Measurements from ENCODE around the gene MOB3A. TPM values are rescaled to one million over a fixed set of nuclear protein-coding genes. Genes with fewer than 3 reads are reported as not detected.

MOB3A gene
- total RNA-seq, 1 donor from 2014 or later, result 161 TPM

DNA sequence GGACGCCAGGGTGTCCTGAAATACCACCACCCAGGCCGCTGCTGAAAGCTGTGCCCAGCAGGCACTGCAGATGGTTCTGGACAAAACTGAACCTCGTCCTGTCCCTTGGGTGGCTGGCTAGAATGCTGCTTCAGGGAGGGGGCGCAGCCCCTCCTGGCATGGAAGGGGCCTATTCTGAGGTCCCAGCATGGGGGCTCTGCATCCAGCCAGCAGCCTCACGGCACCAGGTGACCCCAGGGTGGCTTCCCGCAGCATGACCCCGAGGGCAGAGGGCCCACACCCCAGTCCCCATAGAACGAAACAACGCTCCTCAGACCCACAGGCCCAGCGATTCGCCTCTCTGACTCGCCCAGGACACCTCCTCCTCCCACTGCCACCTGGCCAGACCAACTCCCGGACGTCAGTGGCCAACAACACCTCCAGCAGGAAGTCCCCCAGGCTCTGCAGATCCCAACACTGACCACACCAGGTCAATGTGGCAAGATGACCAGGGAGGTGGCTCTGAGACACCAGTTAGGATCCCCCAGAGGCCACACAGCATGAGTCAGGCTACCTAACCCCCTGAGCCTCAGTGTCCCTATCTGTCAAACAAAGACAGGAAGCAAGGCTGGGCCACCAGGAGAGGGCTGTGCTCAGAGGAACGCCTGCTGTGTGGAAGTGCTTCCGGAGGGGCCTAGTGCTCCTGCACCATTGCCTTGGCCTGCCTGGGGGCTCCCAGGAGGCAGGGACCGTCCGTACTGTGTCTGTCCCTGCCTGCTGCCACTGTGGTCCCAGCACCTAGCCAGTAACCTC lies 51.2 kb downstream of the MOB3A start:
- Mint-ChIP-seq H3K27ac (peak overlapping the region; percentile 55), H3K36me3 (ENCODE audit: low read depth) (peaks cover 7% of the 10 kb centered on the region), H3K9me3 (no peaks in the 10 kb centered on the region), H3K27me3 (ENCODE audit: insufficient read depth) (no peaks in the 10 kb centered on the region), H3K4me1 (ENCODE audit: low read depth) (peaks cover 10% of the 10 kb centered on the region), H3K4me3 (no peak overlapping the region)
- intact Hi-C loops (cut with micrococcal nuclease), result loop anchor here (5.0 kb wide), 1 partner anchor 107 kb away; the partner anchor contains the start of gene AP3D1
- DNase-seq (ENCODE audit: low spot score), result no peak

DNA sequence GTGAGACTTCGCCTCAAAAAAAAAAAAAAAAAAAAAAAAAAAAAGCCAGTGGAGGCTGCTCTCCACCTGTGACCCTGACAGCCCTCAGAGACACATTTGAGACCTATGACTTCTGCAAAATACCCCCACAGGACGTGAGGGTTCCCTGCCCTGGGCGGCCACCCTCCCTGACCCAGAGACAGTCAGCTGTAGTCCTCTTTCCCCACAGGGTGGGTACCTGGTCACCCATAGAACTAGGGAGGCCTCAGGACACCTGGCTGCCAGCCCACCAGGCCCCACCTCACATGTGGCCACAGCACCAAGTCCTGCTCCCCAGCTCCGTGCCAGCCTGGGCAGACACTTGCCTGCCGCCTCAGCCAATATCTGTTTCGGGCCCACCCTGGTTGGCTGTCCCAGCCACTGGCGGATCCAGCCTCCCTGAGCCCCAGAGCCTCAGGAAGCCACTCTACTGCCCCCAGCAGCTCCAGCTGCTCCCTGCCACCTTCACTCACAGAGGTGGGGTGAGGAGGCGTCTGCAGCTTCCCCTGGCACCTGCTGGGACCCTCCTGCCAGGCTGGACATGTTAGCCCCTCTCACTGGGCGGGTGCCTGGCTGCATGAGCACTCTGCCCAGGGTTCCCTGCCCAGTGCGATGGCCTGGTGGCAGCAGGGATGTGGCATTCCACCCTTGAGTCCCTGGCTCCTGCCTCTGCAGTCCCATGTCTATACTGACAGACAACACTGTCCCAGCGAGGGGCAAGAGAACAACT lies 52.0 kb downstream of the MOB3A start:
- no peak overlapping the region for H3K4me3 Mint-ChIP-seq
- H3K27ac Mint-ChIP-seq, result no peak overlapping the region
- H3K4me1 Mint-ChIP-seq (ENCODE audit: low read depth), result peaks cover 8% of the 10 kb centered on the region
- H3K27me3 Mint-ChIP-seq (ENCODE audit: insufficient read depth), result no peaks in the 10 kb centered on the region
- H3K36me3 Mint-ChIP-seq (ENCODE audit: low read depth), result peaks cover 10% of the 10 kb centered on the region
- no peaks in the 10 kb centered on the region for H3K9me3 Mint-ChIP-seq
- intact Hi-C loops (cut with micrococcal nuclease), result loop anchor here (5.0 kb wide), 1 partner anchor 108 kb away; the partner anchor contains the start of gene AP3D1
- DNase-seq (ENCODE audit: low spot score), result no peak

DNA sequence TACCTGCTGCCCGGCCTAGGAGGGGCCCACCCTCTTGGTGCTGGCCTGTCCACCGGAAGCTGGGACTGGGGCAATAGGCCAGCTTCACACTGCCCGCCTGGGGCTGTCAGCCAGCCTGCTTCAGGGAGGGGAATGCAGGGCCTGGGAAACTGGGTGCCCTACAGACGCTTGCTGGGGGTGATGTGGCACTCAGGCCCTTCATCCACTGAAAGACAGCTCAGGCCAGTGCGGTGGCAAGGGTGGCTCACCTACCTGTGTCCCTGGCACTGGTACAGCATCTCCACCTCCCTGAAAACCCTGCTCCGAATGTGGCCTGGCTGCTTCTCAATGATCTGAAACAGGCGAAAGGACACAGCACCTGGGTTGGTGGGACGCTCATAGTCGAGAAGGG lies 52.9 kb downstream of the MOB3A start:
- no peaks in the 10 kb centered on the region for H3K9me3 Mint-ChIP-seq
- peak overlapping the region; percentile 89 for H3K27ac Mint-ChIP-seq
- intact Hi-C loops (cut with micrococcal nuclease), result loop anchor here (5.0 kb wide), 1 partner anchor 109 kb away; the partner anchor contains the start of gene AP3D1
- DNase-seq (ENCODE audit: low spot score), result no peak
- peaks cover 10% of the 10 kb centered on the region for H3K36me3 Mint-ChIP-seq (ENCODE audit: low read depth)
- H3K4me3 Mint-ChIP-seq, result peak overlapping the region; percentile 78
- peaks cover 4% of the 10 kb centered on the region for H3K4me1 Mint-ChIP-seq (ENCODE audit: low read depth)
- H3K27me3 Mint-ChIP-seq (ENCODE audit: insufficient read depth), result no peaks in the 10 kb centered on the region

DNA sequence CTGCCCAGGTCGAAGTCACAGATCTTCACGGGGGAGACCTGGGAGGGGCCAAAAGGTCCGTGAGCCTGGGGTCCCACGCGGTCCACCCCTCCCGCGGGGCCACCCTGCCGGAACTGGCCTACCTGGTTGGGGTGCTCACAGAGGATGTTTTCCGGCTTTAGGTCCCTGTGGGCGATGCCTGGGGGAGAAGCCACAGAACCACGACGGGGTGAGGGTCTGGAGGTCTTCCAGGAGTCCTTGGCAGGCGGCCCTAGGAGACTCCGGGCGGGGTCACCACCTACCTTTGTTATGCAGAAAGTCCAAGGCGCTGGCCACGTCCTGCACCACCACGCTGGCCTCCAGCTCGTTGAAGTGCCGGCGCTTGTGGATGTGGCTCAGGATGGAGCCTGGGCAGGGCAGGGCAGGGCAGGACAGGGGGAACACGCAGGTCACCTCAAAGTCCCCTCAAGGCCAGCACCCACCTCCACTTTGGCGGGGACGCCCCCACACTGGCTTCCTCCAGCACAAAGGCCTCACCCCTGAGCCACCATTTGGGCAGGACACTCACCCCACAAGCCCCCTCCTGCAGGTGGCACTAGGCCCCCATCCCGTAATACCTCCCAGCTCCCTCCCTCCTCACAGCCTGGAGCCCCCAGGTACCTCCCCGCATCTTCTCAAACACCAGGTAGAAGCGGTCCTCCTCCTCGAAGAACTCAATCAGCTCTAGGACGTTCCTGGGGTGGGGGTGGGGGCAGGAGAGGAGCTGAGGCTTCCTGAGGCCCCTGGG lies 53.5 kb downstream of the MOB3A start:
- intact Hi-C loops (cut with micrococcal nuclease), result loop anchor here (1.0 to 5.0 kb wide), 6 partner anchors 9 to 110 kb away; partner anchors contain the start of genes AP3D1, IZUMO4, MKNK2 and MOB3A
- peaks cover 4% of the 10 kb centered on the region for H3K4me1 Mint-ChIP-seq (ENCODE audit: low read depth)
- DNase-seq (ENCODE audit: low spot score), result no peak
- peak overlapping the region; percentile 78 for H3K4me3 Mint-ChIP-seq
- peaks cover 13% of the 10 kb centered on the region for H3K36me3 Mint-ChIP-seq (ENCODE audit: low read depth)
- H3K27me3 Mint-ChIP-seq (ENCODE audit: insufficient read depth), result no peaks in the 10 kb centered on the region
- no peaks in the 10 kb centered on the region for H3K9me3 Mint-ChIP-seq
- peak overlapping the region; percentile 85 for H3K27ac Mint-ChIP-seq

DNA sequence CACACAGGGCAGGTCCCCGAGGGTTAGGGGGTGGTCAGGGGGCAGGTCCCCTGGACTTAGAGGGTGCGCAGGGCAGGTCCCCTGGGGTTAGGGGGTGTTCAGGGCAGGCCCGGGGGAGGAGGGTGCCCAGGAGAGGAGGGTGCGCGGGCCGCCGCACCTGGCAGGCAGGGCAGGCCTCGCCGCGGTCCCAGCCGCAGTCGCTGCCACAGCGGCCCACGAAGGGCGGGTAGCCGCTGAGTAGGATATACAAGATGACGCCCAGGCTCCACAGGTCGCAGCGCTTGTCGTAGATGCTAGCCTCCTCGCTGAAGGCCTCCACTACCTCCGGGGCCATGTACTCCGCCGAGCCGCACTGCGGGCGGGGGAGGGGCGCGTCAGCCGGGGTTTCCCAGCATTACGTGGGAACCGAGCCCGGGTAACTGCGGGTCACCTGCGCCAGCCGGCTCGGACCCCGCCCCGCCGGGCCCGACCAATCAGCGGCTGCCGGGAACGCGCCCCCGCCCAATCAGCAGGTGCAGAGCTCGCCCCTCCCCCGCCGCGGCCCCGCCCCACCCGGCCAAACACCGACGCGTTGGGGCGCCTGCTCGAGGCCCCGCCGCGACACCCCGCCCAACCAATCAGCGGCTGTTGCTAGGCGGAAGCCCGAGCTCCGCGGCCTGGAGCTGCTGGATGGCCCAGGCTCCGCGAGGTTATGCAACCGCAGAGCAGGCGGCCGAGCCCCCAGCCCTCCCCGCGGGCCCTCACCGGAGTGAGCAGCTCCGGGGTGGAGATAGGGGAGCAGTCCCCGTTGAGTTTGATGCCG lies 54.2 kb downstream of the MOB3A start:
- H3K4me1 Mint-ChIP-seq (ENCODE audit: low read depth), result peaks cover 4% of the 10 kb centered on the region
- peaks cover 13% of the 10 kb centered on the region for H3K36me3 Mint-ChIP-seq (ENCODE audit: low read depth)
- peak overlapping the region; percentile 87 for H3K27ac Mint-ChIP-seq
- peak overlapping the region; percentile 81 for H3K4me3 Mint-ChIP-seq
- DNase-seq (ENCODE audit: low spot score), result peak; percentile 99
- intact Hi-C loops (cut with micrococcal nuclease), result loop anchor here (1.0 to 5.0 kb wide), 6 partner anchors 9 to 110 kb away; partner anchors contain the start of genes AP3D1, IZUMO4, MKNK2 and MOB3A
- H3K27me3 Mint-ChIP-seq (ENCODE audit: insufficient read depth), result no peaks in the 10 kb centered on the region
- no peaks in the 10 kb centered on the region for H3K9me3 Mint-ChIP-seq

DNA sequence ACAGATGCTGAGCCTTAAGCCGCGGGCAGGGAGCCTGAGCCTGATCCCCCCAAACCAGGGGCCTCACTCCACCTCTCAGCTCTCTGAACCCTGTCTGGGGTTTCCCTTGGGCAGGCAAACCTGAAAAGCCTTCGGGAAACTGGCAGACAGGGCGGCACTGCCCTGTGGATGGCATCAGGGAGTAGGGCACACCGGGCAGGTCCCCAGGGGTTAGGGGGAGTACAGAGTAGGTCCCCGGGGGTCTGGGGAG lies 54.8 kb downstream of the MOB3A start:
- Mint-ChIP-seq H3K4me3 (peak overlapping the region; percentile 81), H3K27ac (peak overlapping the region; percentile 87), H3K27me3 (ENCODE audit: insufficient read depth) (no peaks in the 10 kb centered on the region), H3K4me1 (ENCODE audit: low read depth) (peaks cover 4% of the 10 kb centered on the region), H3K36me3 (ENCODE audit: low read depth) (peaks cover 13% of the 10 kb centered on the region), H3K9me3 (no peaks in the 10 kb centered on the region)
- no peak for DNase-seq (ENCODE audit: low spot score)
- intact Hi-C loops (cut with micrococcal nuclease), result loop anchor here (5.0 kb wide), 1 partner anchor 111 kb away; the partner anchor contains the start of gene AP3D1

DNA sequence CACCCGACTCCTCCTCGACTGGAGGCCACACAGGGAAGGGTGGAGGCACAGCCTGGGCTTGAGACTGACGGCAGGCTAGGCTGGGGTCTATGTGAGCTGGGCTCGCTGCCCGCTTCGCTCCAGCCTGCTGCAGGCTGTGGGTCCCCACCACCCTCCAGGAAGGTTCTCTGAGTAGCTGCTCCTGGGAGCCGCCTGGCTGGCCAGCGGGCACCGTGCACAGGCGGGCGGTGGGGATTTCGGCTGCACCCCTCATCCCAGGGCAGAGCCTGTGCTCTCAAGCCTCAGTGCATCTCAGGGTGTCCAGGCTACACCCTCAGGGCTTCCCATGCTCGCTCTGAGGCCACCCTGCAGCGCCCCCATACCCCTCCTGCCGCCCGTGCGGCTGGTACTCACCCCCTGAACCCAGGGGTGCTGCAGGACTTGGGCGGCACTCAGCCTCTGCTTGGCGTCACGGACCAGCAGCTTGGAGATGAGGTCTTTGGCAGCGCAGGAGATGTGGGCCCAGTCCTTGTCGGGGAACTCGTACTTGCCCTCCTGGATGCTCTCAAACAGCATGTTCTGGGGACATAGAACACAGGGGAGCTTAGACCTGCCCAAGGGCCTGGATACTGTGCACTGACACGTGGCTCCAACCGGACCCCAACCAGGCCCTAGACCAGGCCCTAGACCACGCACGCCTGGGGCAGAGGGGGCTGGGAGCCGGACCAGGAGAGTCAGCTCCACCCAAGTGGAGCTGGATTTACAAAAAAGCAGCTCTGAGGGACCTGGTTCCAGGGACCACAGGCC lies 55.3 kb downstream of the MOB3A start:
- DNase-seq (ENCODE audit: low spot score), result no peak
- Mint-ChIP-seq H3K9me3 (no peaks in the 10 kb centered on the region), H3K36me3 (ENCODE audit: low read depth) (peaks cover 13% of the 10 kb centered on the region), H3K27me3 (ENCODE audit: insufficient read depth) (no peaks in the 10 kb centered on the region), H3K4me1 (ENCODE audit: low read depth) (peaks cover 4% of the 10 kb centered on the region), H3K4me3 (peak overlapping the region; percentile 81), H3K27ac (peak overlapping the region; percentile 87)
- intact Hi-C loops (cut with micrococcal nuclease), result loop anchor here (5.0 kb wide), 1 partner anchor 111 kb away; the partner anchor contains the start of gene AP3D1

DNA sequence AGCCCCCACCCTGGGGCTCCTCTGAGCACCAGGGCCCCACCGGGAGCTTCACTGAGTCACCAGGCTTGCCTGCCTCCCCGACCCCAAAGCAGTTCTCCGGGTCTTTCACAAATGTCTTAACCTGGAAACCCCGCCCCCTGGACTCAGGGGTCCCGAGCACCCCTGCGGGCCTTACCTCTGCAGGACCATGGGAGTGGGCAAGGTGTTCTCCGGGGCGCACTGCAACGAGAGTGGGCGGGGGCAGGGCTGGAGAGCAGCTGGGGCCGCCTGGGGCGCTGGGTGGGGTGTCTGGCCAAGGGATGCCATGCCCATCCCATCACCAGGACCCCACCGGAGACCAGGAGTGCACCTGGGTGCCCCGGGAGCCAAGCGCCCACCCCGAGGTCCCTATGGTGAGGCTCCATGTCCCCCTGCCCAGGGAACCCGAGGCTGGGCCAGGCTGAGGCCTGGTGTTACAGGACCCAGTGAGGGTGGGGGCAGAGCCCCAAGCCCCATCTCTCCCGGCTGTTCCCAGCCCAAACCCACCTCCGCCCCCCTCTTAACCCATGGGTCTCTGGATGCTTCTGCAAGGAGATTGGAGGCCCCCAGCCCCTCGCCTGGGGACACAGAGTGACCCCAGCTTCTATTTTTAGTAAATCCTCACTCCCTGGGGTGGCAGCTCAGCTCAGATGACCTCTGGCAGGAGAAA lies 56.0 kb downstream of the MOB3A start:
- Mint-ChIP-seq H3K36me3 (ENCODE audit: low read depth) (peaks cover 13% of the 10 kb centered on the region), H3K4me3 (no peak overlapping the region), H3K27ac (no peak overlapping the region), H3K4me1 (ENCODE audit: low read depth) (peaks cover 7% of the 10 kb centered on the region), H3K27me3 (ENCODE audit: insufficient read depth) (no peaks in the 10 kb centered on the region), H3K9me3 (no peaks in the 10 kb centered on the region)
- intact Hi-C loops (cut with micrococcal nuclease), result loop anchor here (5.0 kb wide), 1 partner anchor 112 kb away; the partner anchor contains the start of gene AP3D1
- DNase-seq (ENCODE audit: low spot score), result no peak

DNA sequence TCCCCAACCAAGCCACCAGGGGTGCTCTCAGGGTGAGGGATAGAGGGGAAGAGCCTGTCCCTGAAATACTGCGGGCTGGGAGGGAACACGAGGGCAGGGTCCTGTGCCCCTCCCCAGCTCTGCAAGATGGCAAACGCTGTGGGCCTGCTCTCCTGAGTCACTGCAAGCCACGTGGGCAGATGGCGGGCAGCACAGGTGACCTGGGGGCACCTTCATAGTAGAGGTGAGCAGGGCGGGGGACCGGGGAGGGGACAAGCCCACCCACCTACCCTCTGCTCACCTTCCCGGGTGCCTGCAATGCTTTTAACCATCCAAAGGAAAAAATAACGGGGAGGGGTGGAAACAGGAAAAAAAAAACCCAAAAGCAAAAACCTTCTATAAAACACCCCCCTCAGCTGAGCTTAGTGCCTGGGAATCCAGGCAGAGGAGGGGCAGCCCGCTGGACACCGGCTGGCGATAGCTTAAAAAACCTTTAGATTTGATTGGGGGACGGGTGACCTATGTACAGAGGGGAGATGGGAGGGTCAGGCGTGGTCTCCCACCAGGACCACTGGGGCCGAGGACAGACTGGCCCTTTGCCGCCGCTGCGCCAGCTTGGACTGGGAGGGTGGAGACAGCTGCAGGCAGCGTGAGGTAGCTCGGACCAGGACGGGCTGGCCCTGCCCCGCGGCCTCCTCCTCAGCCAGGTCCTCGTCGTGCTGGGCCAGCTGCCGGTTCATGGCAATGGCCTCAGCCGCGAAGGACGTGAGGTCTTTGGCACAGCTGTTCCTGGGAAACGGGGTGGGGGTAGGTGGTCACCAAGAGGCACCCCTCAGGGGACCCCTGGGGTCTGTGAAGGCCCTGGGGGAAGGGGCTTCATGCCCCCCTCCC lies 56.8 kb downstream of the MOB3A start:
- Mint-ChIP-seq H3K9me3 (no peaks in the 10 kb centered on the region), H3K4me3 (peak overlapping the region; percentile 15), H3K27me3 (ENCODE audit: insufficient read depth) (no peaks in the 10 kb centered on the region), H3K36me3 (ENCODE audit: low read depth) (peaks cover 13% of the 10 kb centered on the region), H3K27ac (no peak overlapping the region), H3K4me1 (ENCODE audit: low read depth) (peaks cover 8% of the 10 kb centered on the region)
- intact Hi-C loops (cut with micrococcal nuclease), result no loop called here
- DNase-seq (ENCODE audit: low spot score), result no peak

DNA sequence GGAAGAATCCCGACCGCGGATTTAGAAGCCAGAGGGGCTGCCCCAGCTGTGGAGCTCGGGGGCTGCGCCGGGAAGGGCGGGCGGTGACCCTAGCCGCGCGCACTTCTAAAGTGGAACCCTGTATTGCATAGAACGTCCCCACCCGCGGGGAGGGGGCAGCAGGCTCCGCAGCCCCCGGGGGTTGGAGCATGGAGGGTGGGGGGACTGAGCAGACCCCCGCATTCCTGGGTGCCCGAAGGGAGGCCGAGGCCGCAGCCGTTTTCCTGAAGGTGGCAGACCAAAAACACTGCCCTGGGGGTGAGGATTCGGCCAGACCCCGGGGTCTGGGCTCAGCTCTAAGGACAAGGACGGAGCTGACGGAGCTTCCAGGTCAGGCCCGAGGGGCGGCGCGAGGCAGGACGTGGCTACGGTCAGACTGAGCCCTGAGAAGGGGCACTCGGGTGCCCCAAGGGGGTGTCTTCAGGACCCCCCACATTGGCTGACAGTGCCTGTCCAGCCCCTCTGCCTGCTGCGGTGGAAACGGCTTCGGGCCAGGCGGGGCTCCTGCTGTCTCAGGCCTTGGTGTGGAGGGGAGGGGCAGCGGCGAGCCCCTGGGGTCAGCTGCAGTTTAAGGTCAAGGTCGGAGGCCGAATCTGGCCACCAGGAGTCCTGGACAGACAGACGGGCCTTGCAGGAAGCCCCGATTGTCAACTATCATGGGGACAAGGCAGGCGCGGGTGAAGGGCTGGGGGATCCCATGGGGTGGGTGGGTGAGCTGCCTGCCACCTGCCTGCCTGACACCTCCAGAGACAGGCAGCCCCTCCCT lies 57.6 kb downstream of the MOB3A start:
- Mint-ChIP-seq H3K27me3 (ENCODE audit: insufficient read depth) (no peaks in the 10 kb centered on the region), H3K4me1 (ENCODE audit: low read depth) (peaks cover 8% of the 10 kb centered on the region), H3K9me3 (no peaks in the 10 kb centered on the region), H3K4me3 (no peak overlapping the region), H3K27ac (no peak overlapping the region), H3K36me3 (ENCODE audit: low read depth) (peaks cover 13% of the 10 kb centered on the region)
- no peak for DNase-seq (ENCODE audit: low spot score)
- intact Hi-C loops (cut with micrococcal nuclease), result no loop called here

Data from activated T-helper 1 cell treated with anti-CD3 and anti-CD28 coated beads, Interleukin-12 subunit alpha, Interleukin-12 subunit beta, Interleukin-2, Interleukin-4 antibody, amounts not matched to agents 30 ng/mL and 10 ng/mL and 1 ng/mL, durations not matched to agents 14 hours and 24 hours and 36 hours (primary cell).